ENCODE measurements around the gene RPP14. TPM values are rescaled to one million over a fixed set of nuclear protein-coding genes. Genes with fewer than 3 reads are reported as not detected.

The RPP14 gene
- total RNA-seq, 4 donors from 2014 or later, result 5.9 to 8.6 (median 6.7) TPM

DNA sequence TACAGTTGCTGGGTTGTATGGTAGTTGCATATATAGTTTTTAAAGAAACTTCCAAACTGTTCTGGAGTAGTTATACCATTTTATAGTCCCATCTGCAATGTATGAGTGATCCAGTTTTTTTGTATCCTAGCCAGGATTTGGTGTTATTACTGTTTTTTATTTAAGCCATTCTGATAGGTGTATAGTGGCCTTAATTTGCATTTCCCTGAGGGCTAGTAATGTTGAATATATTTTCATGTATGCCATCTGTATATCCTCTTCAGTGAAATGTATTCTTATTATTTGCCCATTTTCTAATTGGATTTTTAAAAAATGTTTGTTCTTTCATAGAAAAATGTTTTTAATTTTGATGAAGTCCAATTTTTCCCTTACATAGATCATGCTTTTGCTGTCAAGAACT lies 55.8 kb downstream of the RPP14 start:
- TF ChIP-seq, protein P1, sequence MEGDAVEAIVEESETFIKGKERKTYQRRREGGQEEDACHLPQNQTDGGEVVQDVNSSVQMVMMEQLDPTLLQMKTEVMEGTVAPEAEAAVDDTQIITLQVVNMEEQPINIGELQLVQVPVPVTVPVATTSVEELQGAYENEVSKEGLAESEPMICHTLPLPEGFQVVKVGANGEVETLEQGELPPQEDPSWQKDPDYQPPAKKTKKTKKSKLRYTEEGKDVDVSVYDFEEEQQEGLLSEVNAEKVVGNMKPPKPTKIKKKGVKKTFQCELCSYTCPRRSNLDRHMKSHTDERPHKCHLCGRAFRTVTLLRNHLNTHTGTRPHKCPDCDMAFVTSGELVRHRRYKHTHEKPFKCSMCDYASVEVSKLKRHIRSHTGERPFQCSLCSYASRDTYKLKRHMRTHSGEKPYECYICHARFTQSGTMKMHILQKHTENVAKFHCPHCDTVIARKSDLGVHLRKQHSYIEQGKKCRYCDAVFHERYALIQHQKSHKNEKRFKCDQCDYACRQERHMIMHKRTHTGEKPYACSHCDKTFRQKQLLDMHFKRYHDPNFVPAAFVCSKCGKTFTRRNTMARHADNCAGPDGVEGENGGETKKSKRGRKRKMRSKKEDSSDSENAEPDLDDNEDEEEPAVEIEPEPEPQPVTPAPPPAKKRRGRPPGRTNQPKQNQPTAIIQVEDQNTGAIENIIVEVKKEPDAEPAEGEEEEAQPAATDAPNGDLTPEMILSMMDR (IDR thresholded peaks at IDR 0.05; ENCODE audit: low read depth), result no peak

DNA sequence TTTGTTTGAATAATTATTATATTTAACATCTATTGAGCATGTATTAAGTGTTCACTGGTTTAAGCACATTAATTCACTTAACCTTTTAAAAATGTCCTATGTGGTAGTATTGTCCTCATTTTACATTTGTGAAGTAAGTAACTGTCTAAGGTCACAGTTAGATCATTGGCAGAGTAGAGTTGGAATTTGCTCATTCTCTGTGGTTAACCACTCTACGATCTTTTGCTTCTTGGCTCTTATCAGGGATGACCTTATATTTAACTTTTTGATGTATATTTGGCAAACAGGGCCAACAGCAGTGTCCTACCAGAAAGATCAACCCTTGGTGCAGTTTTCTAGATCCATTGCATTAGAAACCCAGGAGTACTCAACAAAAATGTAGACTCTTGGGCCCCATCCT lies 60.7 kb downstream of the RPP14 start:
- TF ChIP-seq, protein P1 (IDR thresholded peaks at IDR 0.05; ENCODE audit: low read depth), result no peak

DNA sequence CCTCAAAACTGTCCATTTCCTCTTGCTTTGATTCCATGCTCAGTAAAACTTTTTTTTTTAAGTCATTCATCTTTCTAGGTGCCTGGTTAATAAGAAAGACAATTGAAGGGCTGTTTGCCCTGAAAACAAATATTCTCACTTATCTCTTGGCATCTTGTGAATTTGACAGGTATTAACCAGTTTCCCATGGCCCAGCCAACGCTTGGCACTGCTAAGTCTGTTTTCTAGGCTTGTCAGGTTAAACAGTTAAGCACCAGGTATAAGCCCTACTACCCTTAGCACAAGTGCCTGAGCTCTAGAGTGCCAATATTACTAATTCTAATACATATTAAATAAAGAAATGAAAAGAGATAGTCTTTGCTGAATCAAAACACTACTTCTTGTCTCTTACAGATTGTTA lies 63.0 kb downstream of the RPP14 start:
- TF ChIP-seq, protein P1 (IDR thresholded peaks at IDR 0.05; ENCODE audit: low read depth), result no peak

Small RNA genes lying within 50 kb of the gene (small RNA-seq; reads per million reads assigned to genes)
- not detected for gene AC098479.1

Other genes with a start within 250 kb of the RPP14 start
- gene DNASE1L3, start 95.3 kb upstream of the RPP14 start, total RNA-seq, result 10 to 100 TPM in 1 of 4 donors, 1 to 10 TPM in 3; 1.2 to 11.5 (median 2.4) TPM
- 10 to 100 TPM; 19.4 to 29.2 (median 28.6) TPM for gene ABHD6, start 68.5 kb upstream of the RPP14 start, total RNA-seq
- 10 to 100 TPM in 3 of 4 donors, 1 to 10 TPM in 1; 6.4 to 18.6 (median 13.9) TPM for gene HTD2, start 275 bp downstream of the RPP14 start, total RNA-seq
- 10 to 100 TPM; 27.1 to 53.6 (median 30.7) TPM for gene PXK, start 26.6 kb downstream of the RPP14 start, total RNA-seq
- 10 to 100 TPM; 67.5 to 94.6 (median 74.7) TPM for gene PDHB, start 127.6 kb downstream of the RPP14 start, total RNA-seq
- 10 to 100 TPM; 13.9 to 17.8 (median 15.7) TPM for gene KCTD6, start 185.9 kb downstream of the RPP14 start, total RNA-seq
- gene ACOX2, start 230.9 kb downstream of the RPP14 start, total RNA-seq, result 10 to 100 TPM; 17.0 to 27.9 (median 24.1) TPM

Measured in subcutaneous adipose tissue (tissue), 4 donors.